ENCODE measurements around the gene CCDC92B.

Gene CCDC92B

GRCh38 chr17:2691965-2692780 is 57.3 kb downstream of the CCDC92B start:
- H3K36me3 ChIP-seq (ENCODE audit: control insufficient read depth, low read length): peaks cover 82% of the 10 kb centered on the region
- H3K4me3 ChIP-seq (ENCODE audit: low read length): no peak overlapping the region
- TF ChIP-seq CTCF (IDR thresholded peaks at IDR 0.05; ENCODE audit: low read depth, low read length, poor library complexity, severe bottlenecking) (no peak), EZH2phosphoT487 (IDR thresholded peaks at IDR 0.05; ENCODE audit: borderline replicate concordance, low read length) (no peak)
- no peaks in the 10 kb centered on the region for H3K79me2 ChIP-seq (ENCODE audit: control insufficient read depth, low read length)
- no peaks in the 10 kb centered on the region for H3K9me3 ChIP-seq (ENCODE audit: control insufficient read depth, insufficient read depth, low read length)
- no peak overlapping the region for H3K4me2 ChIP-seq (ENCODE audit: low read length)
- H3K4me1 ChIP-seq (ENCODE audit: control insufficient read depth, low read length): no peaks in the 10 kb centered on the region
- H4K20me1 ChIP-seq (ENCODE audit: control insufficient read depth, insufficient read depth, low read depth, low read length): no peaks in the 10 kb centered on the region
- H3K9me2 ChIP-seq (replicated peaks; ENCODE audit: control insufficient read depth, low read length): no peaks in the 10 kb centered on the region
- peaks cover 18% of the 10 kb centered on the region for H3F3A ChIP-seq (ENCODE audit: control insufficient read depth, insufficient read depth)
- no peak overlapping the region for H3K27ac ChIP-seq (ENCODE audit: low read depth, low read length)
- no peaks in the 10 kb centered on the region for H3K27me3 ChIP-seq (ENCODE audit: control insufficient read depth, low read length)

DNA sequence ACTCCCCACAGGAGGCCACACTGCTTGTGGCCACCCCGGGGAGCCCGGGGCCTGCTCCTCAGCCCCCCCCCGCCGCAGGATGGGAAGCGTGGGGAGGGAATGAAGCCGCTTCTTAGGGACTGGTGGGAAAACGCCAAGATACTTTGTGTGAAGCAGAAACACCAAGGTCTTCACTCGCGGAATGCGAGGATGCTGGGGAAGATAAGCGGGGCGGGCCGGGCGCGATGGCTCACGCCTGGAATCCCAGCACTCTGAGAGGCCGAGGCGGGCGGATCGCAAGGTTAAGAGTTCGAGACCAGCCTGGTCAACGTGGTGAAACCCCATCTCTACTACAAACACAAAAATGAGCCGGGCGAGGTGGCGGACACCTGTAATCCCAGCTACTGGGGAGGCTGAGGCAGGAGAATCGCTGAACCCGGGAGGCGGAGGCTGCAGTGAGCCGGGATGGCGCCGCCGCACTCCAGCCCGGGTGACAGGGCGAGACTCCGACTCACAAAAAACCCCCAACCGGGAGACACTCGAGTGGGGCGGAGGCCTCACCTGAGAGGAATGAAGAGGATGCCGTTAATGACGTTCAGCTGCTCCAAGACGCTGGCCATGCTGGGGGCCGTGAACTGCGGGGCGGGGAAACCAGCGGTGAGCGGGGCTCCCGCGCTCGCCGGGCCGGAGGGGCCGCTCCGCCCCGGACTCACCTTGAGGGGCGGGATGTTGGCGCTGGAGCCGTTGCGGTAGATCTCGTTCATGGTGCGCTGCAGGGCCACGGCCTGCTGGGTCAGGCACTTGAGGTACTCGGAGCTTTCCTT is 58.2 kb downstream of the CCDC92B start:
- Histone ChIP-seq H4K20me1 (ENCODE audit: control insufficient read depth, insufficient read depth, low read depth, low read length) (no peaks in the 10 kb centered on the region), H3K9me3 (ENCODE audit: control insufficient read depth, insufficient read depth, low read length) (no peaks in the 10 kb centered on the region), H3K4me1 (ENCODE audit: control insufficient read depth, low read length) (no peaks in the 10 kb centered on the region), H3K79me2 (ENCODE audit: control insufficient read depth, low read length) (no peaks in the 10 kb centered on the region), H3K36me3 (ENCODE audit: control insufficient read depth, low read length) (peaks cover 77% of the 10 kb centered on the region), H3K27ac (ENCODE audit: low read depth, low read length) (no peak overlapping the region), H3K4me3 (ENCODE audit: low read length) (no peak overlapping the region), H3K4me2 (ENCODE audit: low read length) (no peak overlapping the region), H3K27me3 (ENCODE audit: control insufficient read depth, low read length) (no peaks in the 10 kb centered on the region), H3K9me2 (replicated peaks; ENCODE audit: control insufficient read depth, low read length) (no peaks in the 10 kb centered on the region), H3F3A (ENCODE audit: control insufficient read depth, insufficient read depth) (peaks cover 25% of the 10 kb centered on the region)
- TF ChIP-seq EZH2phosphoT487 (IDR thresholded peaks at IDR 0.05; ENCODE audit: borderline replicate concordance, low read length) (no peak), CTCF (IDR thresholded peaks at IDR 0.05; ENCODE audit: low read depth, low read length, poor library complexity, severe bottlenecking) (no peak)

GRCh38 chr17:2690165-2691068 is 59.0 kb downstream of the CCDC92B start:
- Histone ChIP-seq H3K79me2 (ENCODE audit: control insufficient read depth, low read length) (no peaks in the 10 kb centered on the region), H3F3A (ENCODE audit: control insufficient read depth, insufficient read depth) (peaks cover 33% of the 10 kb centered on the region), H3K4me2 (ENCODE audit: low read length) (no peak overlapping the region), H3K27me3 (ENCODE audit: control insufficient read depth, low read length) (no peaks in the 10 kb centered on the region), H3K4me3 (ENCODE audit: low read length) (no peak overlapping the region), H4K20me1 (ENCODE audit: control insufficient read depth, insufficient read depth, low read depth, low read length) (0 out of 2 replicates have a peak, but pooled peaks cover 3% of the 10 kb centered on the region), H3K9me3 (ENCODE audit: control insufficient read depth, insufficient read depth, low read length) (no peaks in the 10 kb centered on the region), H3K36me3 (ENCODE audit: control insufficient read depth, low read length) (peaks cover 68% of the 10 kb centered on the region), H3K27ac (ENCODE audit: low read depth, low read length) (no peak overlapping the region), H3K9me2 (replicated peaks; ENCODE audit: control insufficient read depth, low read length) (no peaks in the 10 kb centered on the region), H3K4me1 (ENCODE audit: control insufficient read depth, low read length) (no peaks in the 10 kb centered on the region)
- TF ChIP-seq CTCF (IDR thresholded peaks at IDR 0.05; ENCODE audit: low read depth, low read length, poor library complexity, severe bottlenecking) (no peak), EZH2phosphoT487 (IDR thresholded peaks at IDR 0.05; ENCODE audit: borderline replicate concordance, low read length) (no peak)

Data from DOHH2 (cell line).